DMS79 treated with DMSO at 0.1 percent for 48 hours (cell line): Measurements from ENCODE around the gene KIAA0930.

Experiments used
- DNase-seq: peaks from one replicate; lab custom pipeline; 2025; lab: John Stamatoyannopoulos, UW

The KIAA0930 gene

GRCh38 chr22:45237065-45237990 lies 3.4 kb downstream of the KIAA0930 start:
- no peak for DNase-seq

DNA sequence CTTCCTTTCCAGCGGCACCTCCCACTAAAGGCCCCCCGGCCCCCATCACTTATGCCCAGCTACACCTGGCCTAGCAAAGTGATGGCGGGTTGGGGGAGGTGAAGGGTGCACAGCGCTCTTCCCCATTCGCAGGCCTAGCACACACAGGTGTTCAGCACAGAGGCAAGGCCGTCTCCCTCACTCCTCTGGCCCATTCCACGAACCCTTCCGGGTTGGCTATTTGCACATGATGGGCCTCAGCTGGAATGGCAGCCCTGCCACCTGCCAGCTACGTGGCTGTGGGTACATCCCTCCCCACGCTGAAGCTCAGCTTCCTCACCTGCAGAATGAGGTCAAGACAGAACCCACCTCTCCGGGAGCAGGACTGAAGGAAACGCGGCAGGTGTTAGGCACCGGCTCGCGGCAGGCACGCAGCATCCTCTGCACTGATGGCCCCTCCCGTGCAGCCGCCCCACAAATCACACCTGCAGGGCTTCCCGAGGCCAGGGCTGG lies 4.8 kb downstream of the KIAA0930 start:
- DNase-seq = no peak

DNA sequence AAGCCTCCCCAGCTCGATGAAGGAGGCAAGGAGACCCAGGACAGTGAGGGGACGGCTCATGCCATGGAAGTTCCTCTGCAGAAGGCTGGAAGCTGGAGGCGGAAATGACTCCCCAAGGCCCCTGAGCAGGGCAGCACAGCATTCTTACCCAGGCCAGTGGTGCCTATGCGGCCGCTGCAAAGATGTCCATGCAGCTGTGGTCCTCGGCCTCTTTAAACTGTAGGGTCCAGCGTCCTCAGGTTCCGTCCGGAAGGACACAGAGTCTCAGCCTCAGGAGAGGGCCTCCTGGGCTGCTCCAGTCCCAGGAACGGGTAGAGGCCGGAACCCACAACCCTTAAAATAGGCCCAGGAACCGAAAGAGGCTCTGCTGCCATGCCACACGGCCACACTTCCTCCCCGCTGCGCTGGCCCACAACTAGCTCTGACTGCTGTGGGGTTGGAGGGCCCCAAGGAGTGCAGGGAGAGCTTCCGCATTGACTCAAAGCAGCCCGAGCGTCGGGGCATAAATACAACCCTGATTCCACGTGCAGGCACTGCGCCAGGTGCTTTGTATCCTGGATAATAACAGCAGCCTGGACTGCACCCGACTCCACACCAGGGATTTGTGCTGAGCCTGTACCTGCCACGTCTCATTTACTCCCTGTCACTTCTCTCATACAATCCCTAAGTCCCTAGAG lies 5.5 kb downstream of the KIAA0930 start:
- DNase-seq = peak; percentile 15

DNA sequence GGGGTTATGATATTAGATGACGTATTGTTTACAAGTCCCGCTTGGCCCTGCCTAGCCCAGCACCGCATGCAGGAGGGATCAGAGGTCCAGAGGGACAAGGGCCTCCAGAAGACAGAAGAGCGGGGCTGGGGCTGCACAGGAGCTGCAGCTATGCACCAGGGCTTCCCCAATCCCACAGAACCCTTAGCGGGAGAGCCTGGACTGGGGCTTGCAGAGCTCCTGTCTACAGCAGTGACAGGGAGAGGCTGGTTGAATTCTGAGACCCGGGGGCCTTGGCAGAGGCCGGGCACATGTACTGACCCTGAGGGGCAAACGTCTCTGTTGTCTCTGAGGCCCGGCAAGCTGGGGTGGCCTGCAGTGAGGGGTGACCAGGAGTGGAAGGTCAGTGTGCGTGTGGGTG lies 6.9 kb downstream of the KIAA0930 start:
- no peak for DNase-seq

DNA sequence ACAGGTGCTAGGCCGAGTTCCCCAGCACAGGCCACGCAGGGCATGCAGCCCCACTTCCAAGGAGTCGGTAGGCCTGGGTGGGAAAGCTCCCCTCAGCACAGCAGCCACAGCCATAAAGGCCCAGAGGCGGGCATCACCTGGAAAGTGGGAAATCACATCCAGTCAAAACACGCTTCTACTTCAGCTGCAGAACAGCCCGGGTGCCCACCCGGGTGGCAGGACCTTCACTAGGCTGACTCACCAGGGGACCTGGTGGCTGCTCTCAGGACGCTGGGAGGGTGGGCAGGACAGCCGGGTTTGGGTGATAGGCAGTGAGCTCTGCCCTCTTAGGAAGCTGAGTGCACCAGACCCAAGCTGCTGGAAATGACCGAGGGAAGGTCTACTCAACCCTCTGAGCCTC lies 7.3 kb downstream of the KIAA0930 start:
- DNase-seq = no peak

- no peak for DNase-seq
Observed at GRCh38 chr22:45231293-45231692, 9.4 kb downstream of the KIAA0930 start.

DNA sequence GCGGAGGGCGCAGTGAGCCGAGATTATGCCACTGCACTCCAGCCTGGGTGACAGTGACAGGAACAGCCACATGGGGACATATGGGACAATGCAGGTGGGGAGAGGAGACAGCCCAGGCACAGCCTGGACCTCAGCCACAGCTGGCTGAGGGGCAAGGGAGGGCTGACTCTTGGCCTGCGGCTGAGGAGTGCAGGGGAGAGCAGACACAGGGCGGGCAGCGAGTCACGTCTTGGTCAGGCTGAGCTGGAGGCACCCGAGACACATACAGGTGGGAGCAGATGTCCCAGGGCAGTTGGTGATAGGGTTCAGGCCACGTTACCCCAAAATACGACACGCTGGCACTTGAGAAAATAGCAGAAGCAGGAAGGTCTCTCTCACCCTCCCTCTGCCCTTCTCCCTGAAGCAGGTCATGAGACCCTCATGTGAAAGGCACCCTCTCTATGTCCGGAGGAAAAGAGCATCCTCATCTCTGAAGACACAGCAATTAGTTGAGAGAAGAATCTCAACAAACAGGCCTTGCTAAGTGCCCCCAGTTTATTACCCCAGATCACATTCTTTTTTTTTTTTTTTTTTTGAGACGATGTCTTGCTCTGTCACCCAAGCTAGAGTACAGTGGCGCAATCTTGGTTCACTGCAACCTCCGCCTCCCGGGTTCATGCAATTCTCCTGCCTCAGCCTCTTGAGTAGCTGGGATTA lies 10.5 kb downstream of the KIAA0930 start:
- no peak for DNase-seq

DNA sequence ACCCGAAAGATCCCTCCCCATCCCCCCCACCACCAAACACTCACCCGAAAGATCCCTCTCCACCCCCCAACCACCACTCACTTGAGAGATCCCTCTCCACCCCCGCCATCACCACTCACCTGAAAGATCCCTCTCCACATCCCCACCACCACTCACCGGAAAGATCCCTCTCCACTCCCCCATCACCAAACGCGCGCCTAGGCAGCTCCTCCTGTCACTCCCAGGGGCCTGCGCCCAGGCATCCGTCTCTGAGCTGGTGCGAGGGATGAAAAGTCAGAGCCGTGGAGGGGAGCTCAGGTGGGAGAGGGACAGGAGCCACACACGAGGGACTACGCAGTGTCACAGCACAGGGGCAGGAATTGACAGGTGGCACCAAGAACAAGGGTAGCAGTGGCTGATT lies 11.5 kb downstream of the KIAA0930 start:
- DNase-seq = no peak

GRCh38 chr22:45228401-45228754 lies 12.3 kb downstream of the KIAA0930 start:
- no peak for DNase-seq

DNA sequence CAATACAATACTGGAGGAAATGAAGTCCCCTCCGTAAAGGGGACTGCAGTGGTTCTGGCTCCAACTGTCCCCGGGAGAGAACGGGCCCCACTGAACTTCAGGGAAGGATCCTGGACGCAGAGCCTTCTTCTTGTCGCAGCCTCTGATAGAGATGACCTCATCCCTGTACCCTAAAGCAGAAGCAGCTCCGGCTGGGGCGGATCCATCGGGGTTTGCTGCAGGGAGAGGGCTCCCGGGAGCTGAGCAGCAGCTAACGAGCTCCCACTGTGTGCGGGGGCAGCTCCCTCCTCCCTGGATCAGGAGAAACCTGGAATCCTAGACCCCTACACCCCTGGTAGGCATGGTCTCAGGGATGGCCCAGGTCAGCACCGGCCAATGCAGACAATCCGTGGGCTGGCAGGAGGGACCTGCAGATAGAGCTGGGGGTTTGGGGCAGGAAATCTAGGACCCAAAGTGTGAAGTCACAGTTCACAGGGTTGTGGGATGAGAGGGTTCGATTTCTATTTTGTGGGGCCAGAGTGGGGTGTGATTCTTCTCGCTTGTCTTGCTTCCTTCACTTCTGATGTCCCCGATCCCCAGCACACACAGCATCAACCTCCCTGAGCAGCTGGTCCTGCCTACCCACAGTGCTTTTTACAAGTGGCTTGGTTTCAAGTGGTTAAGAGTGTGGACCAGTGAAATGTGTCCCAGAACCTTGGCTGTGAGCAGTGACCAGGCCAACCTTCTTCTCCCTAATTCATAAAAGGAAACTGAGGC lies 12.9 kb downstream of the KIAA0930 start:
- no peak for DNase-seq

- no peak for DNase-seq
Observed at GRCh38 chr22:45226503-45227186, 14.0 kb downstream of the KIAA0930 start.

GRCh38 chr22:45225732-45226502 lies 14.8 kb downstream of the KIAA0930 start:
- no peak for DNase-seq

DNA sequence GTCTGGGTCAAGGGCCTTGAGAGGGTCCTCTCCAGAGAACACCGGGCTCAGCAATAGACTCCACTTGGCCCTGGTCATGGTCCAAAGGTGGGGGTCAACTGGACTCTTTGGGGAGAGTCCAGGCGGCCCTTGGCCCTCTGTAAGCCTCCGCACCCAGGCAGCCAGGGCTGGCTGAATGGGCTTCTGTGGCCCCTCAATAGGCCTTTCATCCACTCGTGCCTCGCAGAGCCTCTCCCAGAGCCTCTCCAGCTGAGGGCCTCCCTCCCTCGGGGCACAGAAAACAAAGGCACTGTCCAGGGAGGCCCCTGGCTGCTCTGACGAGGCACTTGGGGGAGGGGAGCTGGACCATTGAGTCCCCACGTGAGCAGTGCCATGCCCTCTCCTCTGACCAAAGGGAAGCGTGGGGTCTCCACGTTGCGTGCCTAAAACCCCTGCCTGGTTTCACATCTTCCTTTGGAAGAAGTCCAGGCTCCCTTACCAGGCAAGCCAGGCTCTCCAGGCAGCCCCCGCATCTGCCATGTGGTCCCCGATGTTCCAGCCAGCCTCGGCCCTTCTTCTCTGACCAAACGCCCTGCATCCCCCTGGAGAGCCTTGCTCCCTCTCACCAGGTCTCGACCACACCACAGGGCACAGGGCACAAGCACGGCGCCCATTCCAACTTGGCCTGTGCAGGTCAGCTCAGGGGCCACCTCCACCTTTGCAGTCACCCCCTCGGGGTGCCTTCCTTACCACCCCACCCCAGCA lies 15.5 kb downstream of the KIAA0930 start:
- no peak for DNase-seq

- DNase-seq = no peak
Observed at GRCh38 chr22:45224331-45224730, 16.4 kb downstream of the KIAA0930 start.

DNA sequence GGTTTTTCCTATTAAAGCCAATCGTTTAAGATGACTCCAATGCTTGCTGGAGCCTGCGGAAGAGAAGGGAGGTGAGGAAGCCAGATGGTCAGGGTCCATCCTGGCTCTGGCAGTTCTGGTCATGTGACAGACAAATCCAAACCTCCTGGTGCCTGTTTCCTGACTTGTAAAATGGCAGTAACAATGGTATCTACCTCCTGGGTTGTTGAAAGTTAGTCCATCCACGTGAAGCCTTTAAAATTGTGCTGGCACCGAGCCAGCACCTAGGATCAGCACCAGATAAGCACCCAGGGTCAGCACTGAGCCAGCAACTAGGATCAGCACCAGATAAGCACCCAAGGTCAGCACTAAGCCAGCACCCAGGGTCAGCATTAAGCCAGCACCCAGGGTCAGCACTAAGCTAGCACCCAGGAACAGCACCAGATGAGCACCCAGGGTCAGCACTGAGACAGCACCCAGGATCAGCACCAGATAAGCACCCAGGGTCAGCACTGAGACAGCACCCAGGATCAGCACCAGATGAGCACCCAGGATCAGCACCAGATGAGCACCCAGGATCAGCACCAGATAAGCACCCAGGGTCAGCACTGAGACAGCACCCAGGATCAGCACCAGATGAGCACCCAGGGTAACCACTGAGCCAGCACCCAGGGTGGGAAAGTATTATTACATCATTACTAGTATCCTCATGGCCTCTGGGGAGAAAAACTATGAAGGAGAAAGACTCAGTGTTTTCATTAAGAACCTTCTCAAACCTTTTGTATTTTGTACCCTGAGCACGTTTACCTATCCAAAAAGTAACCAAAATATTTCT lies 17.2 kb downstream of the KIAA0930 start:
- DNase-seq = no peak

DNA sequence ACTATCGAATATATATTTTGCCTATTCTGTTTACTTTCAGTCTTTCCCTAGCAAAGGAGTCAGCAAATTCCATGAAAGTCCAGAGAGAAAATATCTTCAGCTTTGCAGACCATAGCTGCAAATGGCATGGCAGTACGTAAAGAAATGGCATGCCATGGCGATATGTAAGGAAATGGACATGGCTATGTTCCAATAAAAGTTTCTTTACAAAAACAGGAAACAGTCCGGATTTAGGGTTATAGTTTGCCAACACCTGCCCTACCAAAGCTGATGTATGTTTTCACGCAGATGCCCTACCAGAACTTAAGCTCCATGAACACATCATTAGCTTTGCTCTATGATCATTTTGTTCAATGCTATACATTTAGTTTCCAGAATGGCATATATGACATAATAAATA lies 19.5 kb downstream of the KIAA0930 start:
- DNase-seq = no peak

DNA sequence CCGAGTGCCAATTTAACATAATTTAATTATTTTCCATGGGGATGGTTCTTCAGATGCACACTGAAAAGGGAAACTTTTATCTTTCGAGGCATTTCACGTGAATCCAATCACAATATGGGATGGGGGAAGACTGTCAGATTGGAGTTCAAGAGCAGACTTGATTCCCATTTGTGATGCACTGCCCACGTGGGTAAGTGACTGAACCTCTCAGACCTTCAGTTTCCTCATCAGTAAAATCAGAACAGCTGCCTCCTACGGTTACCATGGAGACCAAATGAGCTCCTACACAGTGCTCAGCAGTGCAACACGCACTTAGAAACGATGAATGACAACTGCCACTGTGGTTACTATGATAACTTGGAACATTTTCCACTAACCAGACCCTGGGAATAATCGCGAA lies 21.7 kb downstream of the KIAA0930 start:
- no peak for DNase-seq

DNA sequence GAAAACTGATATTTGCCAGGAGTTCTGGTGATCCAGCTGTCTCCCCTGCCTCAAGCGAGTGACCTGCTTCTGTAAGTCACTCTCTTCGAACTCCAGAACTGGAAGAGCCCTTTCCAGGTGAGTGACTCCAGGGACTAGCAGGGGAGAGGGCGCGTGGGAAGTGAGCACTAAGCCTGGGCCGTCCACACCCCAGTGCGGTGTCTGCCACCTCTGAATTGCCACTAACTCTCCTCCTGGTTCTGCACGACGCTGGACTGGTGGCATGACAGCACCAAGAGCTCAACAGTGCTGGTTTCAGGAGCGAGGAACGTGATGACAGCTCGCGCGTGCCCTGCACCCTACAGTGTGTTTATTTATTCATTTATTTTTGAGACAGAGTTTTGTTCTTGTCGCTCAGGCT lies 22.9 kb downstream of the KIAA0930 start:
- DNase-seq = no peak

DNA sequence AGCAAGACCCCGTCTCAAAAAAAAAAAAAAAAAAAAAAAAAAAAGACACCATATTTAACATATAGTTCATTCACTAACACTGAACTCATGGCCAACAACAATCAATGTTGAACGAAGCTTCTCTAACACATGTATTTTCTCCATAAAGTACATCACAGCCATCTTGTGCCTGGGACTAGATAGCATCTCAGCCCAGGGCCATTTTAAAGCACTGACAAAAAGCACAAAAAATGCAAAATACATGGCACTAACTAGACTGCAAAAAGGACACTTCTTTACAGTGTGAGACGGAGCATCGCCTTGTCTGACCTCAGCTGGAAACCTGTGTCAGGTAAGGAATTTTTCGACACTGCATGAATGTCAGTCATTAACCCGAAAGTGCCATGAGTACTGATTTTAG lies 23.3 kb downstream of the KIAA0930 start:
- no peak for DNase-seq
